GM21737 (cell line): ENCODE results near the gene GCNT2.
"Not testable (repeated sequence)": the region's sequence is repeated elsewhere in the genome, so short reads cannot be mapped to it uniquely, and the experiment has no call there.

Experiments
- ATAC-seq: cut with Tn5 transposase; IDR thresholded peaks from one replicate; pipeline ENCODE4 v1.9.1; 2021; ENCODE audit warnings: mild to moderate bottlenecking, moderate library complexity; ENCODE audit not compliant: unreplicated experiment

The GCNT2 gene

DNA sequence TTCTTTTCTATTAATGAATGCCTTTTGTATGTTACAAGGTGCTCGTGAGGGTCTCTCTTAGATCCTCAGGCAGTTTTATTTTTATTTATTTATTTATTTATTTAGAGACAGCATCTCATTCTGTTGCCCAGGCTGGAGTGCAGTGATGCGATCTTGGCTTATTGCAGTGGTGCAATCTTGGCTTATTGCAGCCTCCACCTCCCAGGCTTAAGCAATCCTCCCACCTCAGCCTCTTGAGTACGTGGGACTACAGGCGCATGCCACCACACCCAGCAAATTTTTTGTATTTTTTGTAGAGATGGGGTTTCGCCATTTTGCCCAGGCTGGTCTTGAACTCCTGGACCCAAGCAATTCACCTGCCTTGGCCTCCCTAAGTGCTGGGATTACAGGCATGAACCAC lies 79.5 kb downstream of the GCNT2 start:
- ATAC-seq, result not testable (repeated sequence)

DNA sequence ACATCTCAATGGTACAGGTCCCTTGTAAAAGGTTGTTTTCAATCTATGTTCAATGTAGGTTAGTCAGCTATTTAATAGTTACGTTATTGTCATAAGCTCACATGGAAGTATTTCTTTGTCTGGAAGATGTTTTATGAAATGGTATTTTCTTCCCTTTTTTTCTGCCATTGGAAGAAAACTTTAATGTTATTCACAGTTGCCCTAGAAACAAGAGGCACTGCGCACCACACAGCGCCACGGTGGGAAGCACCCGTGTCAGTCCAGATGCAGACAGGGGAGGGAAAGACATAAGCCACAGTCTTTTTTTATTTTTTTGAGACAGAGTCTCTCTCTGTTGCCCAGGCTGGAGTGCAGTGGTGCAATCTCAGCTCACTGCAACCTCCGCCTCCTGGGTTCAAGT lies 82.1 kb downstream of the GCNT2 start:
- no peak for ATAC-seq

DNA sequence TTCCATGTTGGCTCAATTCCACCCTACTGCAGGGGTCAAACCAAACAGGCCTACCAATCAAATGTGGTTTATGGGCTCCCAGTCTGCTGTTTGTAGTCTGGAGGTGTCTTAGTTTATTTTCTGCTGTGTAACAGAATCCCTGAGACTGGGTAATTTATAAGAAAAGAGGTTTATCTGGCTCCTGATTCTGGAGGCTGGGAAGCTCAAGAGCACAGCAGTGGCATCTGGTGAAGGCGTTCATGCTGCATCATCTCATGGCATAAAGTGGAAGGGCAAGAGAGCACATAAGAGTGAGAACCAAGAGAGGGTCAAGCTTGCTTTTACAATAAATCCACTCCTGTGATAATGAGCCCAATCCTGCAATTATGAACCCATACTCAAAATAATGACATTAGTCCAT lies 87.9 kb downstream of the GCNT2 start:
- no peak for ATAC-seq

DNA sequence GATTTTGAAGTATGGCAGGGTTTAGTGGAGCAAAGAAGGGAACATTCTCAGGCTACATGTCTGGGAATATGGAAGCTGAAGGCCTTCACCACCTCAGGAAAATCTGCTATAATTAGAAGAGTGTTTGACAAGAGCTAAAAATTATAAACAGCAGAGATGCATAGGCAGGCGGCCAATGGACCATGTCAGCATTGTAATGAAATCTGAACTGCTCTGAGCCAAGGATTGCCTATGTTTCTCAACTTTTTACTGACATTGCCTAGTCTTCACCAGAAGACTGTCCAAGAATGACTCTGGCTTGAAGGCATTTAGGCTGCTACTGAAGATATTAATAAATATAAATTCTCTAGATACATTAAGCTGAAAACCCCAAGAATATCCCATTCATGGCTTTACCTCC lies 89.1 kb downstream of the GCNT2 start:
- ATAC-seq, result no peak

DNA sequence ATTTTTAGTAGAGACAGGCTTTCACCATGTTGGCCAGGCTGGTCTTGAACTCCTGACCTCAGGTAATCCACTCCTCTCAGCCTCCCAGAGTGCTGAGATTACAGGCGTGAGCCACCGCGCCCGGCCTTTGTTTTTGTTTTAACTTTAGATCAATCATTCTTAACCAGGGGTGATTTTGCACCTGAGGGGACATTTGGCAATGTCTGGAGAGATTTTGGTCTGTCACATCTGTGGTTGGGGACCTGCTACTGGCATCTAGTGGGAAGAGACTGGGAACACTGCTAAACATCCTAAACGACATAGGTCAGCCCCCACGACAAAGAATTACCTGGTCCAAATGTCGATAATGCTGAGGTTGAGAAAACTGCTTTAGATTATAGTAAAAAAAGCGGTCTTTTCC lies 91.0 kb downstream of the GCNT2 start:
- no peak for ATAC-seq

DNA sequence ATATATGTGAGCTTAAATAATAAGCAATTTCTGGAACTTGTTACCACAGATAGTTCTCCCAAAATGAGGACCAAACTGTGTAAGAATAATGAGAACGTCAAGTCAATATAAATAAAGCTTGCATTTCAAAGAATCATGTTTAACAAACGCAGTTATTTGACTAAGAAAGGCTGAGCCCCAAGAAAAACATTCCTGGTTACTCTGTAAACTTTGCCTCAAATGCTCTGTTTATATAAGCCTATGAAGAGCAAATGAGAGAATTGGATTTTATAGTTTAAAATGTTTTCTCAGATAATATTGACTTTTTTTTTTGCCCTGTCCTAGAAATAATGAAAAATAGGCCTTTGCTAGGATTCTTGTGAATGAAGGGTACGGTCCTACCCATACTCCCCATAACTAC lies 91.9 kb downstream of the GCNT2 start:
- ATAC-seq, result no peak

DNA sequence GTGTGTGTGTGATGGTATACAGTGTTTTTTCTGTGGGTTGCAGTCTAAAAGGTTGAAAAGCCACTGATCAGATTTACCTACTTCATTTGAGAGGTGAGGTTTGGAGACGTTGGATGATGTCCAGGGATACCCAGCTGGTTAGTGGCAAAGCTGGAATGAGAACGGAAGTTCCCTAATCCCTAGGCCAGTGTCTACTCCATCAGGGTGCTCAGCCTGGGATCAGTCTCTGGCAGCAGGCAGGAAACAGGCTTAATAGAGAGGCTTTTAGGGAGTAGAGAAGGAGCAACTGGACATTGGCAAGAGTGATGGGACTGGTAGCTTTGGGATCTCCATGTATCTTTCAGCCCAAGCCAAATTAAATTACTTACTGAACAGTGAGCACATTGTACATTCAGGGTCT lies 92.6 kb downstream of the GCNT2 start:
- no peak for ATAC-seq

DNA sequence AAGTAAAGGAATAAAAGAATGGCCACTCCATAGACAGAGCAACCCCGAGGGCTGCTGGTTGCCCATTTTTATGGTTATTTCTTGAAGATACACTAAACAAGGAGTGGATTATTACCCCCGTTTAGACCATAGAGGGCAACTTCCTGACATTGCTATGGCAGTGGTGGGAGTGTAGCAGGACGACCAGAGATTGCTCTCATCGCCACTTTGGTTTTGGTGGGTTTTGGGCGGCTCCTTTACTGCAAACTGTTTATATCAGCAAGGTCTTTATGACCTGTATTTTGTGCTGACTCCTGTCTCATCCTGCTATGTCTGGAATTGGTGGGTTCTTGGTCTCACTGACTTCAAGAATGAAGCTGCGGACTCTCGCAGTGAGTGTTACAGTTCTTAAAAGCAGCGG lies 94.5 kb downstream of the GCNT2 start:
- ATAC-seq, result no peak

DNA sequence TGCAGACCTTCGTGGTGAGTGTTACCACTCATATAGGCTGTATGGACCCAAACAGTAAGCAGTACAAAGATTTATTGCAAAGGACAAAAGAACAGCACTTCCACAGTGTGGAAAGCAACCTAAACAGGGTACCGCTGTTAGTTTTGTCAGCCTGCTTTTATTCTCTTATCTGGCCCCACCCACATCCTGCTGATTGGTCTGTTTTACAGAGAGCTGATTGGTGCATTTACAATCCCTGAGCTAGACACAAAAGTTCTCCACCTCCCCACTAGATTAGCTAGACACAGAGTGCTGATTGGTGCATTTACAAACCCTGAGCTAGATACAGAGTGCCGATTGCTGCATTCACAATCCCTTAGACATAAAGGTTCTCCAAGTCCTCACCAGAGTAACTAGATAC lies 95.1 kb downstream of the GCNT2 start:
- ATAC-seq, result not testable (repeated sequence)

DNA sequence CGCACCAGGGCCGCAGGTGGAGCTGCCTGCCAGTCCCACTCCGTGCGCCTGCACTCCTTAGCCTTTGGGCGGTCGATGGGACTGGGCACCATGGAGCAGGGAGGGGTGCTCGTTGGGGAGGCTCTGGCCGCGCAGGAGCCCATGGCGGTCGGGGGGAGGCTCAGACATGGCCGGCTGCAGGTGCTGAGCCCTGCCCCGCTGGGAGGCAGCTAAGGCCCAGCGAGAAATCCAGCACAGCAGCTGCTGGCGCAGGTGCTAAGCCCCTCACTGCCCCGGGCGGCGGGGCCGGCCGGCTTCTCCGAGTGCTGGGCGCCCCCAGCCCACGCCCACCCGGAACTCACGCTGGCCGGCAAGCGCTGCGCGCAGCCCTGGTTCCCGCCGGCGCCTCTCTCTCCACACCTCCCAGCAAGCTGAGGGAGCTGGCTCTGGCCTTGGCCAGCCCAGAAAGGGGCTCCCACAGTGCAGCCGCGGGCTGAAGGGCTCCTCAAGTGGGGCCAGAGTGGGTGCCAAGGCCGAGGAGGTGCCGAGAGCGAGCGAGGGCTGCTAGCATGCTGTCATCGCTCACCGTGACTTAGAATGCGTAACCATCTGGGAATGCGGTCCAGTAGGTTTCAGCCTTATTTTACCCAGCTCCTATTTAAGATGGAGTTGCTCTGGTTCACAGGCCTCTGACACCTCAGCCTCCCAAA lies 96.0 kb downstream of the GCNT2 start:
- no peak for ATAC-seq

DNA sequence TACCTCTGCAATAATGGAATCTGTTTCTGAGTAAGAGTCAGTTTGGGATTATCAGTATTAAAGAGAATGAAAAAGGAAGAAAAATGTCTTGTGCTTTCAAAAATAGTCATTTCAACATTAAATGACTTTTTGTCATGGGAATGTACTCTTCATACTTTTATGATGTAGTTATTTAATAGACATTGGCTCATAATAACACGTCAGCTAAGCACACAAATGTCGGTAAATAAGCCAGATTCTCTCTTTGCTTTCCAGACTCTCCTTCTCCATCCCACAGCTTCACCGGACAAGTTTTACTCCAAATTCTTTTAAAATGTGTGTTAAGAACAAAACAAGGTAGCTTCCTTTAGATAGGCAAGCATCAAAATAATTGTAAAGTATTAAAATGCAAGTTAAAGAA lies 97.3 kb downstream of the GCNT2 start:
- no peak for ATAC-seq

DNA sequence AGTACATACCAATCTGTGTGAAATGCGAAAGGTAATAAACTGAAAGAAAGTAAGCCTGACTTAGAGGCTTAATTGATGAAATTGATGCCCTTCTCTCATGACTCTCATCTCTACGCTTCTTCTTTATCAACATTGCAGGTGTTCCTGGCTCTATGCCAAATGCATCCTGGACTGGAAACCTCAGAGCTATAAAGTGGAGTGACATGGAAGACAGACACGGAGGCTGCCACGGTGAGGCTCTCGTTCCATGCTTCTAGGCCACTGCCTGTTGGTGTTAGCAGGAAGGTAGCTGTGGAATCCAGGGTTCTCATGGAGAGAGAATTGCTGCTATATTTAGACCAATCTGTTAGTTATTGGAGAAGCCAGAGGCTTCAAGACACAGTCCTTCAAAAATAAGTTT lies 100.1 kb downstream of the GCNT2 start:
- ATAC-seq, result no peak

DNA sequence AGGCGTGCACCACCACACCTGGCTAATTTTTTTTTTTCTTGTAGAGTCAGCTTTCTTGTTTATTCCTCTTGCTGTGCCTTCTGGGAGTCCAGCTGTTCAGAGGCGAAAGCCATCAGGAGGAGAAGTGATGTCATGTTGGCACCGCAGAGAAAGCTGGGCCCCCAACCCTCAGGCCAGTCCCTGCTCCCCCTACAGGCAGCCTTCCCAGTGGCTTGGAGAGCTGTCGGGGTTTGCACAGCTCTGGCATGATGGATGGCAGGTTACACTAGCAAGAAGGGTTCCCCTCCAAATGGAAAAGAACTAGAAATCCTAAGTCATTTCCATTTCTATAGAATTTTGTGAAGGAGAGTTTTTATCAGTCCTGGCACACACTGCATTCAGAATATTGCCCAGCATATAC lies 100.7 kb downstream of the GCNT2 start:
- ATAC-seq, result no peak

DNA sequence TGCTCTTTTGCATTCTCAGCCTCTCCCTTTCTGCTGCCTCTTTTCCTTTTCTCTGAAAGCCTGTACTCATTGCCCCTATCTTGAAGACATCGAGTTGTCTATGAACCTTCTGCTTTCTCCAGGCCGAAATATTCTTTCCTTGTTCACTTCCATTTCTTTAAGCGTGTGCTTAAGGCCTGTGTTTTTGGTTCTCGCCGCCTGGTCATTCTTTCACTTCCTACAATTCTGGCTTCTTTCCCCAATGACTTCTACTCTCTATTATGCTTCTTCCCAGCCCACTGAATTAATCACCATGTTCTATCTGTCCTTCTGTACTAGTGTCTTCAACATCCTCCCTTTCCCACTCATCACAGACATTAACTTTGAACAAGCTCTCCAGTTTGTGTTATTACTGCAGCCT lies 103.7 kb downstream of the GCNT2 start:
- ATAC-seq, result no peak

DNA sequence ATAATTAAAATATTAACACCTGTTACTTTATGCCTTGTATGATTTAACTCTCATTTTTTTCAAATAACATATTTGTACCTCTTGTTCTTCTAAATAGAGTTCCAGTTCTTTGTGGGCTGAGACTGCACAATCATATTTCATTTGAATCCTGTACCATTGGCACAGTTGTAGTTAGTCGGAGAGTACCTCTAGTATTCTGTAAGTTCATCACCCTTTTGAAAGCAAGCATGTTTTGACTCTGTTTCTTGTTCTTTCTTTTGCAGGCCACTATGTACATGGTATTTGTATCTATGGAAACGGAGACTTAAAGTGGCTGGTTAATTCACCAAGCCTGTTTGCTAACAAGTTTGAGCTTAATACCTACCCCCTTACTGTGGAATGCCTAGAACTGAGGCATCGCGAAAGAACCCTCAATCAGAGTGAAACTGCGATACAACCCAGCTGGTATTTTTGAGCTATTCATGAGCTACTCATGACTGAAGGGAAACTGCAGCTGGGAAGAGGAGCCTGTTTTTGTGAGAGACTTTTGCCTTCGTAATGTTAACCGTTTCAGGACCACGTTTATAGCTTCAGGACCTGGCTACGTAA lies 105.1 kb downstream of the GCNT2 start:
- ATAC-seq, result no peak

DNA sequence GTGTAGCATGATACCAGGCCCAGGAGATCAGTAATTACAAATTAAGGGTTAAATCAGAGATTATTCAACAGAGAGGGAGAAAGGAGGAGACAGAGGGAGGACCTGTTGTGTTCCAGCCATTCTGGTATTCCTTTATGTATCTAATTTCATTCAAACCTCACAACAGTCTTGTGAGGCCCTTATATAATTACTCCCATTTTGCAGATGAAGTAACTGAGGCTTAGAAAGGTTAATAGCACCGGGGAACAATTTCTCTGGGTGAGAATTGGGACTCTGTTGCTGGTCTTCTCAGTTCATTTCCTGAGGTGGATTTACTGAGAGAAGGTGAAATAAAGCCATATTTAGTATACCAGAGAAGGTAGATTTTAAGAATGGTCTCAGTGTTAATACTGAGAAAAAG lies 106.6 kb downstream of the GCNT2 start:
- no peak for ATAC-seq

DNA sequence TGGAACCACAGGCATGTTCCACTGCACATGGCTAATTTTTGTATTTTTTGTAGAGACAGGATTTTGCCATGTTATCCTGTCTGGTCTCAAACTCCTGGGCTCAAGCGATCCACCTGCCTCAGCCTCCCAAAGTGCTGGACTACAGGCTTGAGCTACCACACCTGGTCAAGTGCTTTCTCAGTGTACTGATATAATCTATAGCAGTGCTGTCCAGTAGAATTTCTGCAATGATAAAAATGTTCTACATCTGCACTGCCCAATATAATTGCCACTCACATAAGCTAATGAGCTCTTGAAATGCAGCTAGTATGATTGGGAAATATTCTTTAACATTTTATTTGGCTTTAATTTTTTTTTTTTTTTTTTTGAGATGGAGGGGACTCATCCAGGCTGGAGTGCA lies 109.0 kb downstream of the GCNT2 start:
- no peak for ATAC-seq

DNA sequence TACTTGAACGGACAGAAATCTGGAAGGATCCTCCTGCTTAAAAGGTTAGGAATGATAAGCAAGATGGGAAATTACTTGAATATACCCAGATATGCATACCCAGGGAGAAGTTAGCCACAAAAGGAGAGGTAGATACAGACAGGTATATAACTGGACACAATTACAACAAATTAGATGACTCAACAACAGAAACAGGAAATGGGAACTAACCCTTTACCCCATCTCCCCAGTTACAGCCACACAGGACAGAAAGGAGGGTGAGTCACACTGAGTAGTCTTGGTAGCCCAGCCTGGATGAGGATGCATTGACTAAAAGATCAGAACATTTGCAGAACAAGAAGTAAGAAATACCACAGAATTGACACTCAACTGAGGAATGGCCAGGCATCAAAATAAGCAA lies 112.1 kb downstream of the GCNT2 start:
- ATAC-seq, result peak; percentile 95

DNA sequence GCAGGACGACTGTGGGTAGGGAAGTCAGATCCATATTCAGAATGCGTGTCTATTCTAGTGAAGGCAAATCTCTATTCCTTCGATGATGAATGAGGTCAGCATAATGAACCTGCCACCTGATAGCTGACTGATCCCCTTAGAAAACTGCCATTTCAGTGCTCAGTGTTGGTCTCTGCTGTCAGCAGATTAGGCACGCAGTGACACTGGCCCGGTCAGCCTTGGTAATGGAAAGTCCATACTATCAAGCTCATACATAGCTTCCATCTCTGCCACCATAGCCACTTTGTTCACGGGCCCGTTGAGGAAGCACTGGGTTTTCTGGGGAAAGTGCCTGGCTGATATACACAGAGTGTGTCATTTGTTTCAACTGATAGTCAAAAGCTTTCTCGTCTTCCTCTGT lies 119.3 kb downstream of the GCNT2 start:
- no peak for ATAC-seq

DNA sequence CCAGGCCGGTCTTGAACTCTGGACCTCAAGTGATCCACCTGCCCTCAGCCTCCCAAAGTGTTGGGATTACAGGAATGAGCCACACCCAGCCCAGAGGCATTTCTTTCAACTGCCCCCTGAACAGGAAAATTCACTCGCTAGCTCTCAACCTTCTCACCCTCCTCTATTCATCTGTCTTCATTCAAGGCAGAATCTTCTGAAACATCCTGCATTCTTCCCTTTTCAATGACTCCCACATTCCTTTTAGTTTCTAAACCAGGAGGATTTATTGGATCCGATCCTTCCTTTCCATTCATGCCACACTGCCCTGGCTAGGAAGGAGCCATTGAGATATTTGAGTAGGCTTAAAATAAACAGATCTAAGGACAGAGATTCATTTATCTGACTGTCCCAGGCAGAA lies 120.4 kb downstream of the GCNT2 start:
- ATAC-seq, result no peak

DNA sequence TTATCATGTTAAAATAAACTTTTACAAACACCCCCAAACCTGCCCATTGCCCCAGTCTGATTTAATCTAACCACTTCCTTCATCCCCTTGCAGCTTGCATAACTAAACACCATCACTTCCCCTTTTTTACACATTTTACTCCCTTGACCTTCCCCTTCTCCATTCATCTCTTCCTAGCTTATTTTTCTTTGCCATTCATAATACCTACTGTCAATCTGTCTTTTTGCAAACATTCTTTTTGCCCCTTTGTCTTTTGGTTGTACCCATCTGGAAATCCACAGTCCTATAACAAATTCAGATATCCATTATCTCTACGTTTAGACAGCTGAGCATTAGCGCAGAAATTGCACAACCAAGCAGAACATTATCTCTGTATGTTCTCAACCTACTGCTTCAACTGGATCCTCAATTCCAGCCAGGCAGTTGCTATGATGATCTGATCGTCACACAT lies 122.1 kb downstream of the GCNT2 start:
- peak; percentile 75 for ATAC-seq

DNA sequence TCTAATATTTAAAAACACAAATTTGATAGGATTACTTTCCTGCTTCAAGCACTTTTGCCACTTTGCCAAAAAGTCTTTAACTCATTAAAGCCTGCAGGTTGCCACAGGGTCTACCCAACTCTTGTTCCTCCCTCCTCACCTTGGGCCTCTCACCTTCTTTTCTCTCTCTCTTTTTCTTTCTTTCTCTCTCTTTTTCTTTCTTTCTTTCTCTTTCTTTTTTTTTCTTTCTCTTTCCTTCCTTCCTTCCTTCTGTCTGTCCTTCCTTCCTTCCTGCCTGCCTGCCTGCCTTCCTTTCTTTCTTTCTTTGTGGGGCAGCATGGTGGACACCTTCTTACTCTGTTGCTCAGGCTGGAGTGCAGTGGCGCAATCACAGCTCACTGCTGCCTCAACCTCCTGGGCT lies 123.1 kb downstream of the GCNT2 start:
- no peak for ATAC-seq

DNA sequence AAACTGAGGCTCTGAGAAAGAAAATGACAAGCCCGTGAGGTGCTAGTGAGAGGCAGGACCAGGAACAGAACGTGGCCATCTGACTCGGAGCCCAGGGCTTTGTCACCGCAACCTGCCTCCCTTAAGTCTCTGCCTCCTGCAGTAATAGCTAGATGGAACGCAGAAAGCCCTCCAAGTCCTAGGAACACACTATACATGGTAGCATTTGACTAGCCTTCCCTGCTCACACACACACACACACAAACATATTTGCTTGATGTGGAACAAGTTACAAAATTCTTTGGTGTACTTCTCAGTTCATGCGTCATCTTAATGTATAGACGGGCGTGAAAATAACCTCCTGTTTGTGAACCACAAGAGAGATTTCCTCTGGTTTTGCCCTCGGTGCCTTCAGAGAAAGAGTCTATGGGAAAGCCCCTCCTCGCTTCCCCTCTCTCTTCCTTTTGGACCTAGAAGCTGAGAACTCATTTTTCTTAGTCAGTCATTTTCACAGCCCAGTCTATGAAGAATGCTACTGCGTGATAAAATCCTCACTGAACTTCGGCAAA lies 134.4 kb downstream of the GCNT2 start:
- no peak for ATAC-seq
